G401 (cell line): ENCODE data around the gene SIN3A. TPM values are rescaled to one million over a fixed set of nuclear protein-coding genes. Genes with fewer than 3 reads are reported as not detected.
A peak's percentile ranks its signal among the peaks of the same experiment; 100 is the strongest.
"Not testable (repeated sequence)": the region's sequence is repeated elsewhere in the genome, so short reads cannot be mapped to it uniquely, and the experiment has no call there.

ENCODE experiments used
- DNase-seq: peaks from one replicate; pipeline ENCODE4 v3.0.0-alpha.2; 2015; ENCODE audit warnings: low spot score
- in situ Hi-C: cut with HindIII; loops from 2 replicates; pipeline ENCODE4 v1.10.0; 2016; ENCODE audit warnings: low sequenced_read_pairs, mixed read lengths
- total RNA-seq: library from RNA; depleted of rRNA; stranded (reverse); fragments of >200 nt; shearing (Covaris generic); gene quantifications from 2 replicates; pipeline ENCODE4 v1.2.3, GENCODE V29; 2014; rRNA removed

SIN3A gene
- 23.3 and 44.2 TPM in 2 replicates for total RNA-seq

DNA sequence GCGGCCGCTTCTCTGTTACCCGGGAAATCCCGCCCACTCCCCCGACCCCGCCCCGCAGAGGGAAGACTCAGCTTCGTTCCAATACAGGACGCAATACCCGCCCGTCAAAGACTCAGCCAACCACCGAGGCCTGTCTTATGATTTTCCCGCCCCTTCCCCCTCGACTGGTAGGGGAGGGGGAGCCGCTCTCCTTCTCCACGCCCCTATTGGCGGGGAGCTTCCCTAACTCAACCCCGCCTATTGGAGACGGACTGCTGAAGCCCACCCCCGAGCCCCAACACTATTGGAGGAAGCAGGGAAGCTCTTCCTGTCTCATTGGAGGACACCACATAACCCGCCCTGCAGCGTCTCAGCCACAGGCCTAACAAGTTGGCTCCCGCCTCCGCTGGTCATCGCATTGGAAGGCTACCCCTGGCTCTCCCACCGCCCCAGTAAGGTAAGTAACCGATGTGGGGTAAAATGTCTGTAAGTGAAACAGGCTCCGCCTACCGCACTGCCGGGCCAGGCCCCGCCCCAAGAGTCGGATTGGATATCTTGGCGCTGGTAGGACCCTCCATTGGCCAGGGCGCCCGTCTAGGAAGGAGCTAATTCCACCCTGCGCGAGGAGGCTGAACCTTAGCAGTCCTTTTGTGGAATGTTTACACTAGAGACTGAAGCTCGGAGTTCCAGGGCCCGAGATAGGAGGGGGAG, at the start of gene SIN3A:
Gene SIN3A, minus strand, starts transcription at position 17 of the 690 bp plus-strand sequence. CDS start 21,315 bp downstream, outside the sequence.
- peak; percentile 100 for DNase-seq
- in situ Hi-C loops, result no loop called here

DNA sequence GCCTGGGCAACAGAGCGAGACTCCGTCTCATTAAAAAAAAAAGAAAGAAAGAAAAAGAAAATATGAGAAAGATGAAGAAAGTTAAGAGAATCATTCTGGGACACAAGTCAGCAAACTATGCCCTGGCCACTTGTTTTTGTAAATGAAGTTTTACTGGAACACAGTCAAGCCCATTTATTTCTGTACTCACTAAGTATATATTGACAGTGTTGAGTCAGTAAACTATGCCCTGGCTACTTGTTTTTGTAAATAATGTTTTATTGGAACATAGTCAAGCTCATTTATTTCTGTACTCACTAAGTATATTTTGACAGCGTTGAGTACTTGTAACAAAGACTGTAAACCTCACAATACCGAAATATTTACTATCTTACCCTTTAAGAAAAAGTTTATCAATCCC, 42.2 kb upstream of the SIN3A start:
- in situ Hi-C loops, result no loop called here
- DNase-seq, result no peak

GRCh38 chr15:75483961-75484360, 32.5 kb upstream of the SIN3A start:
- in situ Hi-C loops, result no loop called here
- no peak for DNase-seq

DNA sequence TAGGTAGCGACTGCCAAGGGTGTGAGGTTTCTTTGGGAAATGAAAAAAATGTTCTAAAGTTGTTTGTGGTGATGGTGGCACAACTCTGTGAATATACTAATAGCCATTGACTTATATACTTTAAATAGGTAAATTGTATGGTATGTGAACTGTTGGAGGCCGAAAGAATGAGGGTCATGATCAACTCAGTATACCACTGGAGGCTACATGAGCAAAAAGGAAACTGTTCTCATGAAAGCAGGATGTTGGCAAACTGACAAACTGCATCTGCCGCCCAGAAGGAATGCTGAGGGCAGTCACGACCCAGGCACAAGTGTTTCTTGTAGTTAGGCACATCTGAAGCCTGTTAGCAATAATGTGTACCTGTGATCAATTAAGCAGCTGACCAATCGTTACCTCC, 32.1 kb upstream of the SIN3A start:
- DNase-seq, in situ Hi-C loops: not testable (repeated sequence)

DNA sequence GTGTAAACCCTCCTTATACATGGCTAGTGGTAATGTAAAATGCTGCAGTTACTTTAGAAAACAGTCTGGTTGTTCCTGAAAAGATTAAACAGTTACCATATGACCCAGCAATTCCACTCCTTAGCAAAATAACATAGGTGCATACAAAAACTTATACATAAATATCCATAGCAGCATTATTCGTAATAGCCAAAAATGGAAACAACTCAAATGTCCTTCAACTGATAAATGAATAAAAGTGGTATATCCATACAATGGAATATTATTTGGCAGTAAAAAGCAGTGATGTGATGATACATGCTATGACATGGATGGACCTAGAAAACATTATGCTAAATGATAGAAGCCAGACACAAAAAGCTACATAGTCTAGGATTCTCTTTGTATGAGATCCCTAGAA, 31.6 kb upstream of the SIN3A start:
- no peak for DNase-seq
- in situ Hi-C loops, result no loop called here

GRCh38 chr15:75480463-75480862, 29.0 kb upstream of the SIN3A start:
- in situ Hi-C loops, result not testable (repeated sequence)

GRCh38 chr15:75479670-75480069, 28.2 kb upstream of the SIN3A start:
- DNase-seq, result no peak
- in situ Hi-C loops, result no loop called here

More at GRCh38 chr15:75480463-75480862, 29.0 kb upstream of the SIN3A start:
- DNase-seq, result not testable (repeated sequence)

DNA sequence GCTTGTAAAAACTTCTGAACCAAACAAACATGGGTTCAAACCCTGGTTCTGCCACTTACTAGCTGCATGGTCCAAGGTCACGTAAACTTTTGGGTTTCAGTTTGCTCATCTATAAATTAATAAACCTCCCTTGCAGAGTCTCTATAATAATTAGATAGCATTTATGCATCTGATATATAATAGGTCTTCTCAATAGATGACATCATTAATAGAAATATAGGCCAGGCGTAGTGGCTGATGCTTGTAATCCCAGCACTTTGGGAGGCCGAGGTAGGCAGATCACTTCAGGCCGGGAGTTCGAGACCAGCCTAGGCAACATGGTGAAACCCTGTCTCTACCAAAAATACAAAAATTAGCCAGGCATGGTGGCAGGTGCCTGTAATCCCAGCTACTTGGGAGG, 25.6 kb upstream of the SIN3A start:
- in situ Hi-C loops, result not testable (repeated sequence)

DNA sequence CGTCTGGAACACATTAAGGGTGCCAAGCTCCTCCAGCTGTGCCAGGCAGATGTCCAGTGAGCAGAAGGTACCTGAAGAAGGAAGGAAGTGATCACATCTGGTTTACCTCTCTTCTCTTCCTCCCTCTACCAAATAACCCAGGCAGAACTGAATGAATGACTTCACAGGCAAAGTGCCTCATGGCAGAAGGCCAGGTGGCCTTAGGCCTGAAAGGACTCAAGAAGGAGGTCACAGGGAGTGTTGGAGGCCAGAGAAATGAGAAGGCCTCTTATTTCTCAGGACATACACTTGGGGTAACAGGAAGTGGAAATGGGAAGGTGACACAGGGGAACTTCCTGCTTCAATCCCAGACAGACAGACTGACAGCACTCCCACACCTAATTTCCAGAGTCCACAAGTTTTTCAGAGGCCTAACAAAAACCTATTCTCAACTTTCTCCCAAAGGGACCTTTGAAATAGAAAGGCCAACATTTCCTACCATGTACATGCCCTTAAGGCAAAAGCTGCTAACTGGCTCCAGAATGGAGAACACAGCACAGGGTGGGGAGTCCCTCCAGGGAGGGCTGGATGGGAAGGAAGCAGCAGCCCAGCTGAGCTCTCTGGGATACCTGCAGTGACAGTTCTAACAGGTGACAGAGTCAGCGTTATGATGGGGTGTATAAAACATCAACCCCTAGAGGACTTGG, 17.6 kb upstream of the SIN3A start:
- peak; percentile 21 for DNase-seq
- in situ Hi-C loops, result no loop called here

More for the DNA sequence above, 25.6 kb upstream of the SIN3A start:
- not testable (repeated sequence) for DNase-seq

DNA sequence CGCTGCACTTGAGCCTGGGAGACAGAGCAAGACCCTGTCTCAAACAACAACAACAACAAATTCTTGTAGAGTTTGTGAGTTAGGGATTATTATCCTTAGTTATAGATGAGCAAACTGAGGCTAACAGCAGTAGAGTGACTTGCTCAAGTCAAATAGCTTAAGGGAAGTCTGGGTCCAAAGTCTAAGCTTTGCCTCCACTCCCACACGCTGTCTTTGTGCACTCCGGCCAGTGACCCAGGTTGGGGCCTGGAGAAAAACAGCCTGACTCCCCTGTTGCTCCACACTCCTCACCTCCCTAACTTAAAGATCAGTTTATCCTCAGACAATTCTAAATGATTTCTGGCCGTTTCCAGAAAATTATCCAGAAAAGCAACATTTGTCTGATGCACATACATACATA, 9.2 kb upstream of the SIN3A start:
- in situ Hi-C loops, result no loop called here
- no peak for DNase-seq

GRCh38 chr15:75459581-75459980, 8.1 kb upstream of the SIN3A start:
- in situ Hi-C loops, result no loop called here
- DNase-seq, result no peak

DNA sequence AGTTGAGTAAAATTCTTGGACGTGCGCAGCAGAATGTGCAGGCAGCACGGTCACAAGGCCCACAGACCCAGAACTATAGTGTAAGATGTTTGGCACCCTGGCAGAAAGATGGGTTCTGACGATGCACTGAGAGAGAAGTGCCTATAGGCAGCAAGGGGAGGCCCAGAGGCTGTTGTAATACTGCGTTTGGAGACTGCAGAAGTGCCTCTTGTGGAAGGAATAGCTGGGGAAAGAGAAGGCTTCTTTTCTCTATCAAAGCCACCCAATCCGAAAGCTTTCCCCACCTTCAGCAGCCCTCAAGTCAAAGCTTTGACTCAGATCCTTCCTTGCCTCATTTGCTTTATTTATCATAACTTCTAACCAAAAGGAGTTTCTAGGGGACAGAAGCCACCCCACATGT, 5.2 kb upstream of the SIN3A start:
- DNase-seq, result no peak
- in situ Hi-C loops, result no loop called here

- in situ Hi-C loops, result no loop called here
- DNase-seq, result peak; percentile 58
Observed at GRCh38 chr15:75455982-75456531, 4.6 kb upstream of the SIN3A start.

DNA sequence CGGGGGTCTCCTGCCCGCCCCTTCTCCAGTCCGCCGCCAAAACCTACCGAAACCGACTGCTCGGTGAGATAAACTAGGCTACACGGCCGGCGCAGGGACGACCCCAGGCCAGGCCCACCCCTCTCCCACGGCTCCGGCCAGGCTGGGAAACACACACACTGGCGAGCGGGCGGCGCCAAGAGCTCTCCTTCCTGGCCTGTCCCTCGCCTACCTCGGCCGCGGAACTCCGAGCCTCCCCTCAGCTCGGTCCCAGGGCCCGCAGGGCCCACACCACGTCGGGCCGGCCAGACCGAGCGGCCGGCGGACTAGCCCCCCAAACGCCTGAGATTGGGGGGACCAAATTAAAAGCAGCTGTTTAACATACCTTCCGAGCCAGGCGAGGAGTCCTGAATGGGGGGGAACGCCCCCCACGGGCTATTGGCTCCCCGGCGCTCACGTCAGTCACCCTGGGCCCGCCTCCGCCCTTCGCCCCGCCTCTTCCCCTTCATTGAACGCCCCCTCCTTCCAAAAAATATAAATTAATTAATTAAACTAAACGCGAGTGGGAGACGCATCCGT, 4.0 kb upstream of the SIN3A start:
- in situ Hi-C loops, result no loop called here
- DNase-seq, result peak; percentile 91

DNA sequence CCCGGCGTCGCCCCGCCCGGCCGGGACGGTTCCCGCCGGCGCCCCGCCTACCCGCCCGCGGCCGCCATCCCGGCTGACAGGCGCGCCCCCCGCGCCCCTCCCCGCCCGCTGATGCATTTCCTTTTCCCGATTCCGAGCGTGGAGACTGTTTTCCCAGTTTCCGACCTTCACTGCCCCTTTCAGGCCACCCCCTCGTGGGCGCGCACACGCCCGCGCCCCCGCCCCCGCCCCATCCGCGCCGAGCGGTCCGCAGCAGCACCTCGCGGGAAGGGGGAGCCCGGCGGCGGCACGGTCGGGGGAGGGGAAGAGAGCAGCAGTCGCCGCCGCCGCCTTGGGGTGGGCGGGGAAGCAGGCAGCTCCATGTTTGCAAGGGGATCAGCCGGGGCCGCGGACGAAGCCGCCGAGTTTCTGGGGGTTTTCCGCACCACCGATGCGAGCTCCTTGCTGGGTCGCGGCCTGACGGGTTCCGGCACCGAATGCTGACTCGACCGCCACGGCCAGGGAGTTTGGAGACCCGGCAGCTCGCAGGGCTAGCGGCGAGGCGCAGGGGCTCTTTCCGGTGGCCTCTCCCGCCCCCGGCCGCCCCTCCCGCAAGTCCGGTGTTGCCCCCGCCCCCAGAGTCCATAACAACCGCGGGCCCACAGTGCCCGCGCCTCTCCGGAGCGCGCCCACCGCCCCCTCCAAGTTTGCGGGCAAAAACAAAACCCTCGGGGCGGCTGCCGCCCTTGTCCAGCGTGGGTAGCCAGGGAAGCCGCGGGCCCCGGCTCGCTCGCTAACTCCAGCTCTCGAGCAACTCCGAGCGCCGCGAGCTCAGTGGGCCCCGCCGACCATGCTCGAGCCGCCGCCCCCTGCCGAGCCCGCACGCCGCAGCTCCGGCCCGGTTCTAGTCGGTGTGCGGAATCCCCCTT, 3.2 kb upstream of the SIN3A start:
- no peak for DNase-seq
- in situ Hi-C loops, result no loop called here

GRCh38 chr15:75453703-75454470, 2.4 kb upstream of the SIN3A start:
- peak; percentile 100 for DNase-seq
- in situ Hi-C loops, result no loop called here

- peak; percentile 58 for DNase-seq
- in situ Hi-C loops, result no loop called here
Observed at GRCh38 chr15:75452865-75453702, 1.6 kb upstream of the SIN3A start.
